GM19438 (cell line): ENCODE measurements around the gene KLHDC10.
A peak's percentile ranks its signal among the peaks of the same experiment; 100 is the strongest.
"Not testable (repeated sequence)": the region's sequence is repeated elsewhere in the genome, so short reads cannot be mapped to it uniquely, and the experiment has no call there.

Source experiments
- ATAC-seq: cut with Tn5 transposase; IDR thresholded peaks from one replicate; pipeline ENCODE4 v1.9.1; 2021; ENCODE audit warnings: low read depth; ENCODE audit not compliant: unreplicated experiment

Gene KLHDC10

GRCh38 chr7:130069978-130070860, at the start of gene KLHDC10:
TSS of gene KLHDC10 (plus strand) at chr7:130070534. CDS start at chr7:130070644, 110 bp downstream.
- ATAC-seq = peak; percentile 90

GRCh38 chr7:130021105-130021834, 49.1 kb upstream of the KLHDC10 start:
- ATAC-seq = no peak

- ATAC-seq = no peak
Measured at GRCh38 chr7:130022115-130022514, 48.2 kb upstream of the KLHDC10 start.

DNA sequence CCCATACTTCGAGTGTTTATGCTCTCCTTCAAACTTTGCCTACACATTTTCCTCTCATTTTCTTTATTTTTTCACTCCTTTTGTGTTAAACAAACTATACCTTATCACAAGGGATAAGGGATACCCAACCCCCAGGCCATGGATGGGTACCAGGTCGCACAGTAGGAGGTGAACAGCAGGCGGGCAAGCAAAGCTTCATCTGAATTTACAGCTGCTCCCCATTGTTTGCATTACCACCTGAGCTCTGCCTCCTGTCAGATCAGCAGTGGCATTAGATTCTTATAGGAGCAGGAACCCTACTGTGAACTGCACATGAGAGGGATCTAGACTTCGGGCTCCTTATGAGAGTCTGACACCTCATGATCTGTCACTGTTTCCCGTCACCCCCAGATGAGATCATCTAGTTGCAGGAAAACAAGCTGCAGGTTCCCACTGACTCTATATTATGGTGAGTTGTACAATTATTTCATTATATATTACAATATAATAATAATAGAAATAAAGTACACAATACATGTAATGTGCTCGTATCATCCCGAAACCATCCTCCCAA, 47.6 kb upstream of the KLHDC10 start:
- no peak for ATAC-seq

DNA sequence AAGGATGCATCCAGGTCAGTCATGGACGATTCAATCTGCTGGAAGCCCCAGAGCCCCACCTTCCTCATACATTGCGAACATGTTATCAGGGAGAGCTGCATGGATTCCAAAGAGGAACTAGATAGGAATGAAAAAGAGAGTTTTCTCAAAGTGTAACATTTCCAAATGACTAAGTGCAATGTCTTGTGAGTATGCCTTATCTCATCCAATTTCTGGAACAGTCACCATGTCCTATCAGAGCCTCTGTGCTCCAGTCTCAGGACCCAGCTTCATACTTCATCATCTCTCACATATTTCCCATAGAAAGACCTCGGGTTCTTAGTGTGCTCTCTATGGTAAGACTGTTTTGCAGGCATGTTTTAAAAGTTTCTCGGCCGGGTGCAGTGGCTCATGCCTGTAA, 45.9 kb upstream of the KLHDC10 start:
- ATAC-seq = no peak

- no peak for ATAC-seq
Measured at GRCh38 chr7:130032698-130033097, 37.6 kb upstream of the KLHDC10 start.

- ATAC-seq = no peak
Measured at GRCh38 chr7:130037703-130038102, 32.6 kb upstream of the KLHDC10 start.

DNA sequence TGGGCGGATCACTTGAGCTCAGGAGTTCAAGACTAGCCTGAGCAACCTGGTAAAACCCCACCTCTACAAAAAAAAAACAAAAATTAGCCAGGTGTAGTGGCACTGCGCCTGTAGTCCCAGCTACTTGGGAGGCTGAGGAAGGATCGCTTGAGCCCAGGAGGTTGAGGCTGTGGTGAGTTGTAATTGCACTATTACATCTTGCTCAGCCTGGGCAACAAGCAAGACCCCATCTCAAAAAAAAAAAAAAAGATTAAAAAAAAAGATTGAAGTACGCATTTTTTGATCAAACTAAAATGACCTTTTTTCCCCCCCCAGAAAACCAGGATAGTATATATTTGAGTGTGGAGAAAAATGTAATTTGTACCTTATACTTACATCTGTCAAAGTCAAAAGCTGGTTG, 29.8 kb upstream of the KLHDC10 start:
- ATAC-seq = no peak

GRCh38 chr7:130047831-130048230, 22.5 kb upstream of the KLHDC10 start:
- ATAC-seq = no peak

- ATAC-seq = no peak
Measured at GRCh38 chr7:130048906-130049305, 21.4 kb upstream of the KLHDC10 start.

- not testable (repeated sequence) for ATAC-seq
Measured at GRCh38 chr7:130052250-130052649, 18.1 kb upstream of the KLHDC10 start.

GRCh38 chr7:130055198-130055597, 15.1 kb upstream of the KLHDC10 start:
- ATAC-seq = not testable (repeated sequence)

DNA sequence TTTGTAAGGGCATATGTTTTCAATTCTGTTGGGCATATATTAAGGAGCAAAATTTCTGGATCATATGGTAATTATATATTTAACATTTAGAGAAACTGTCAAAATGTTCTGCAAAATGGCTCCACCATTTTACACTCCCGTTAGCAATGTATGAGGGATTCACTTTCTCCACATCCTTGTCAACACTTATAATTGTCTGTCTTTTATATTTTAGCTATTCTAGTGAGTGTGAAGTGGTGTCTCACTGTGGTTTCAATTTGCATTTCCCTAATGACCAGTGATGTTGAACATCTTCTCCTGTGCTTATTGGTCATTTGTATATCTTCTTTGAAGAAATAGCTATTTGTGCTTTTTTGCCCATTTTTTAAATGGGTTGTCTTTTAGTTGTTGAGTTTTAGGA, 8.1 kb upstream of the KLHDC10 start:
- ATAC-seq = no peak

DNA sequence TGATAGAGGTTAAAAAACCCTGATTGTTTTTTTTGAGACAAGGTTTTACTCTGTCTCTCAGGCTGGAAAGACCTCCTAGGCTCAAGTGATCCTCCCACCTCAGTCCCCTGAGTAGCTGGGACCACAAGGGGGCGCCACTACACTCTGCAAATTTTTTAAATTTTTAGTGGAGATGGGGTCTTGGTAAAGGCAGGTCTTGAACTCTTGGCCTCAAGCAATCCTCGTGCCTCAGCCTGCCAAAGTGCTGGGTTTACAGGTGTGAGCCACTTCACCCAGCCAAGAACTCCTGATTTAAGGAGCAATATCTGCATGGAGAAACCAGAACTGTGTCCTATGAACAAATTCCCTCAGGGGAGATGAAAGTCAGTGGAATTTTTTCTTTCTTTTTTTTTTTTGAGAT, 7.3 kb upstream of the KLHDC10 start:
- ATAC-seq = no peak

GRCh38 chr7:130064580-130064926, 5.8 kb upstream of the KLHDC10 start:
- ATAC-seq = not testable (repeated sequence)

DNA sequence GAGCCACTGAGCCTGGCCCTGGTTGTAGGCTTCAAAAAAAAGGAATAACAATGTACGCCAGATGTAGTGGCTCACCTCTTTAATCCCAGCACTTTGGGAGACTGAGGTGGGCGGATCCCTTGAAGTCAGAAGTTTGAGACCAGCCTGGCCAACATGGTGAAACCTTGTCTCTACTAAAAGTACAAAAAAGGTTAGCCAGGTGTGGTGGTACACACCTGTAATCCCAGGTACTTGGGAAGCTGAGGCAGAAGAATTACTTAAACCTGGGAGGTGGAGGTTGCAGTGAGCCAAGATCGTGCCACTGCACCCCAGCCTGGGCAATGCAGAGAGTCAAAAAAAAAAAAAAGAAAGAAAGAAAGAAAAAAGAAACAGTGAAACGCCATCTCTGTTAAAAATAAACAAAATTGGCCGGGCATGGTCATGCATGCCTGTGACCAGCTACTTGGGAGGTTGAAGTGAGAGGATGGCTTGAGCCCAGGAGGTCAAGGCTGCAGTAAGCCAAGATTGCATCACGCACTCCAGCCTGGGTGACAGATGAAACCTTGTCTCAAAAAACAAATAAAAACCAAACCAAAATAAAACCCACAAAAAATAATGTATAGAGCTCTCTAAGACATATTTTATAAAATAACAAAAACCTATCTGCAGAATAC, 4.7 kb upstream of the KLHDC10 start:
- no peak for ATAC-seq

- no peak for ATAC-seq
Measured at GRCh38 chr7:130069179-130069977, 956 bp upstream of the KLHDC10 start.

DNA sequence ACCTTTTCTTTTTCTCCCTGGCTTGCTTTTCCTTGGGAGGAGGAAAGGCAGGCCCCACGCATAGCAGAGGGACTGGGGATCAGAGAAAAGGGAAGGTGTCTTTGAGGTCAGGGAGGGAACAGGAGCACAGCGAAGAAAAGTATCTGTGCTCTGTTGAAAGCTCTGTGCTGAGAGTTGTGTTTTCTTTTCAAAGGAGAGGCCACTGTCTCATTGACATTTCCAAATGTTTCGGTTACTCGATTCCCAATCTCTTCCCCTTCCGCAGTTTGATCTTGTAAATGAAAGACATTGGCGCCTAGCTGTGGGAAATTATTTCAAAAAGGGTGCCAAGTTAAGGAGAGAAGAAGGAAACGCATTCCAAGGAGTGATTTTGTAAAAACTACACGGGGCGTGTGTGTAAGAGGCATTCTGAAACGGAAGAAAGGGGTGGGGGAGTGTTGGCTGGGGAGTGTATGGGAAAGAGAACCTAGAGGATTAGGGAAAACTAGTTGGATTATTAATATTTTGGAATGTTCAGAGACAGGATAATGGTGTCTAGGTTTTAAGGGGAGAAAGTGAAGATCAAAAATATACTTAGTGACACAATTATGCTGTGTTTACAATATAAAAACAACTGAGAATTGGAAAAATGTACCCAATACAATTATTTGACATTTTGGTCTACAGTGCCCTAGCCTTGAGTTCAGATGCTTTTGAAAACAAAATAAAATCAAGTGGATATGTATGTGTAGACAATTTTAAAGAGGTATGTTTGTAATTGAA, 708 bp downstream of the KLHDC10 start:
- peak; percentile 16 for ATAC-seq
